Spleen (tissue), 11 donors: ENCODE data around the gene UCK2. TPM values are rescaled to one million over a fixed set of nuclear protein-coding genes. Genes with fewer than 3 reads are reported as not detected.

Source experiments
- DNase-seq: peaks from one replicate; pipeline ENCODE4 v3.0.0-alpha.2; 2020
- H3K27ac ChIP-seq, 8 donors: fragments of 200-600 bp; sonication (generic) in 7 of 8; 1 replicate in 4 of 8; 2 replicates in 4 of 8; pipeline versions ENCODE4 v1.5.0 to v1.8.0; 2016 to 2021; ENCODE audit warnings: inconsistent platforms in 4 of 8, mild to moderate bottlenecking in 4 of 8, moderate library complexity in 1 of 8
- H3K27me3 ChIP-seq, 7 donors: fragments of 200-600 bp; sonication (generic) in 6 of 7; replicated peaks in 1 of 7; 1 replicate in 4 of 7; 2 replicates in 3 of 7; pipeline versions ENCODE4 v1.5.0 to v1.8.0; 2016 to 2021; ENCODE audit warnings: inconsistent platforms in 3 of 7, mild to moderate bottlenecking in 1 of 7
- H3K36me3 ChIP-seq, 6 donors: fragments of 200-600 bp; sonication (generic) in 5 of 6; 1 replicate in 4 of 6; 2 replicates in 2 of 6; pipeline versions ENCODE4 v1.5.0 to v1.8.0; 2016 to 2021; ENCODE audit warnings: inconsistent platforms in 2 of 6
- H3K4me1 ChIP-seq, 6 donors: fragments of 200-600 bp; sonication (generic) in 5 of 6; 1 replicate in 3 of 6; 2 replicates in 3 of 6; pipeline versions ENCODE4 v1.5.0 to v1.8.0; 2016 to 2021; ENCODE audit warnings: inconsistent platforms in 3 of 6
- H3K4me3 ChIP-seq, 8 donors: fragments of 200-600 bp; sonication (generic) in 7 of 8; 1 replicate in 4 of 8; 2 replicates in 4 of 8; pipeline versions ENCODE4 v1.5.0 to v1.8.0; 2016 to 2021; ENCODE audit warnings: inconsistent platforms in 4 of 8, mild to moderate bottlenecking in 4 of 8, moderate library complexity in 2 of 8
- H3K9me3 ChIP-seq, 8 donors: fragments of 200-600 bp; sonication (generic) in 7 of 8; 1 replicate in 4 of 8; 2 replicates in 4 of 8; pipeline versions ENCODE4 v1.5.0 to v1.8.0; 2016 to 2021; ENCODE audit warnings: inconsistent platforms in 4 of 8
- POLR2A ChIP-seq, 3 donors: fragments of 450-650 bp; IDR thresholded peaks; one replicate each; pipeline ENCODE4 v1.5.1; 2017; ENCODE audit warnings: antibody characterized with exemption in 3 of 3, mild to moderate bottlenecking in 1 of 3
- POLR2AphosphoS5 ChIP-seq, 3 donors: sonication (generic); formaldehyde crosslinking; IDR thresholded peaks; one replicate each; pipeline ENCODE4 v1.5.1; 2017; ENCODE audit warnings: antibody characterized with exemption in 3 of 3
- WGBS, 5 donors: extraction: QIAGEN DNeasy Blood & Tissue Kit in 3 of 5; methylation state at CpG; one replicate each; pipeline versions ENCODE4 v1.1.5 to v1.1.7; 2013 to 2018; 5-methylcytosine and 5-hydroxymethylcytosine counted together
- intact Hi-C: fragments of 100-400 bp; cut with DNase I; formaldehyde crosslinking; loops from one replicate; pipeline ENCODE4 v1.15.0; 2023; ENCODE audit warnings: low total_unique reads
- polyA plus RNA-seq, 3 donors: library from polyadenylated mRNA; stranded (reverse); fragments of 200-250 nt; gene quantifications; one replicate each; pipeline ENCODE4 v1.2.1, GENCODE V29; 2013
- total RNA-seq, 7 donors: library from RNA; depleted of rRNA in 3 of 7; stranded (reverse); fragments of >200 nt in 3 of 7; fragmentation: NEBNext Ultra II Directional in 4 of 7; extraction: Animal tissue kit (Norgen Biotek cat#: 25700) in 4 of 7; gene quantifications; one replicate each; pipeline versions ENCODE4 v1.1.0 to v1.2.1, GENCODE V29; 2016 to 2021
- TF ChIP-seq, protein P1 (sequence below), 11 experiments: fragments of 200-600 bp in 7 of 11; fragments of 450-650 bp in 4 of 11; sonication (generic) in 4 of 11; IDR thresholded peaks in 8 of 11; conservative IDR thresholded peaks in 3 of 11; 1 replicate in 7 of 11; 2 replicates in 4 of 11; pipeline versions ENCODE4 v1.4.0 to v1.8.0; 2016 to 2021; ENCODE audit warnings: antibody characterized with exemption in 11 of 11, inconsistent platforms in 4 of 11, mild to moderate bottlenecking in 1 of 11
- donor health status: healthy with polysubstance abuse.
- donor health status: DM: no; HTN: no; CAD: no; lungs with moderate emphysema.
- donor health status: DM: no; HTN: no; CAD: no.
- donor health status: Bipolar disorder and iron deficiency.
- donor health status: healthy.
- donor health status: DM: no; HTN: no; CAD: no.
- donor health status: DM: yes; HTN: yes; CAD: no.

Gene UCK2
- total and polyA plus RNA-seq, 10 donors: 9.8 to 18.3 (median 16.0) TPM

DNA sequence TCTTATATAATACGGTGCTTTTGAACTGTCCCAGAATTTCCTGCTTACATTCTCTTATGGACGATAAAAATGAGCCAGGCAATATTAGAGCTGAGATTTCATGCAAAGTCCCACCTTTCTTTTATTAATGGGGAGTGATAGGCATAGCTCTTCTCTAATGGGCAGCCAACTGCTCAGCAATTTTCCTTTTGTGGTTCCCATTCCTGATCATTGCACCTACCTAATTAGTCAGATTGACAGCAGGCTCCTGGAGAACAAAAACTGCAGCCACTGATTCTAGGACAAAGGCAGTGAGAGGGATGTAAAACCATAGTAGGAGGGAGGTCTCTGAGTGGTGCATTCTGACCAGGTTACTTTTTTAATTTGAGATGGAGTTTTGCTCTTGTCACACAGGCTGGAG, 110.4 kb downstream of the UCK2 start:
- Histone ChIP-seq H3K27ac (no peak overlapping the region), H3K27me3 (peaks cover 0 to 12% (median 0%) of the 10 kb centered on the region in 7 donors), H3K36me3 (no peaks in the 10 kb centered on the region), H3K9me3 (no peaks in the 10 kb centered on the region), H3K4me3 (no peak overlapping the region), H3K4me1 (no peaks in the 10 kb centered on the region)
- 84 to 96% (median 90%) methylated on average over 2 of the region's 2 CpGs for WGBS, 5 donors
- DNase-seq: no peak
- intact Hi-C loops: no loop called here
- no peak for TF ChIP-seq POLR2A (IDR thresholded peaks at IDR 0.05)
- TF ChIP-seq POLR2AphosphoS5 (IDR thresholded peaks at IDR 0.05): no peak
- TF ChIP-seq, protein P1, sequence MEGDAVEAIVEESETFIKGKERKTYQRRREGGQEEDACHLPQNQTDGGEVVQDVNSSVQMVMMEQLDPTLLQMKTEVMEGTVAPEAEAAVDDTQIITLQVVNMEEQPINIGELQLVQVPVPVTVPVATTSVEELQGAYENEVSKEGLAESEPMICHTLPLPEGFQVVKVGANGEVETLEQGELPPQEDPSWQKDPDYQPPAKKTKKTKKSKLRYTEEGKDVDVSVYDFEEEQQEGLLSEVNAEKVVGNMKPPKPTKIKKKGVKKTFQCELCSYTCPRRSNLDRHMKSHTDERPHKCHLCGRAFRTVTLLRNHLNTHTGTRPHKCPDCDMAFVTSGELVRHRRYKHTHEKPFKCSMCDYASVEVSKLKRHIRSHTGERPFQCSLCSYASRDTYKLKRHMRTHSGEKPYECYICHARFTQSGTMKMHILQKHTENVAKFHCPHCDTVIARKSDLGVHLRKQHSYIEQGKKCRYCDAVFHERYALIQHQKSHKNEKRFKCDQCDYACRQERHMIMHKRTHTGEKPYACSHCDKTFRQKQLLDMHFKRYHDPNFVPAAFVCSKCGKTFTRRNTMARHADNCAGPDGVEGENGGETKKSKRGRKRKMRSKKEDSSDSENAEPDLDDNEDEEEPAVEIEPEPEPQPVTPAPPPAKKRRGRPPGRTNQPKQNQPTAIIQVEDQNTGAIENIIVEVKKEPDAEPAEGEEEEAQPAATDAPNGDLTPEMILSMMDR (IDR thresholded peaks at IDR 0.05 in 8 of 11, conservative IDR thresholded peaks at IDR 0.05 in 3 of 11): no peak

DNA sequence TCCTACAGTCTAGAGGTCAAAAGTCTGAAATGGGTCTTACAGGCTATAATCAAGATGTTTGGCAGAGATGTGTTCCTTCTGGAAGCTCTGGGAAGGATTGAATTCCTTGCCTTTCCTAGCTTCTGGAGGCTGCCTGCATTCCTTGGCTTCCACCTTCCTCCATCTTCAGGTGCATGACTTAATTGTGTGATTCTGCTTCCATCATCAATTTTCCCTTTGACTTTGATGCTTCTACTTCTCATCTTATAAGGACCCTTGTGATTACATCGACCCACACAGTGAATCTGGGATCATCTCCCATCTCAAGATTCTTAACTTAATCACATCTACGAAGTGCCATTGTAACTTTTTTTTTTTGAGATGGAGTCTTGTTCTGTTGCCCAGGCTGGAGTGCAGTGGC, 111.4 kb downstream of the UCK2 start:
- Histone ChIP-seq H3K27ac (no peak overlapping the region), H3K9me3 (no peaks in the 10 kb centered on the region), H3K4me1 (no peaks in the 10 kb centered on the region), H3K4me3 (no peak overlapping the region), H3K36me3 (no peaks in the 10 kb centered on the region), H3K27me3 (peaks cover 0 to 12% (median 0%) of the 10 kb centered on the region in 7 donors)
- TF ChIP-seq POLR2AphosphoS5 (IDR thresholded peaks at IDR 0.05) (no peak), POLR2A (IDR thresholded peaks at IDR 0.05) (no peak)
- TF ChIP-seq, protein P1 (IDR thresholded peaks at IDR 0.05 in 8 of 11, conservative IDR thresholded peaks at IDR 0.05 in 3 of 11): no peak
- 78 to 90% (median 87%) methylated on average over 2 of the region's 2 CpGs for WGBS, 5 donors
- no peak for DNase-seq
- intact Hi-C loops: no loop called here

DNA sequence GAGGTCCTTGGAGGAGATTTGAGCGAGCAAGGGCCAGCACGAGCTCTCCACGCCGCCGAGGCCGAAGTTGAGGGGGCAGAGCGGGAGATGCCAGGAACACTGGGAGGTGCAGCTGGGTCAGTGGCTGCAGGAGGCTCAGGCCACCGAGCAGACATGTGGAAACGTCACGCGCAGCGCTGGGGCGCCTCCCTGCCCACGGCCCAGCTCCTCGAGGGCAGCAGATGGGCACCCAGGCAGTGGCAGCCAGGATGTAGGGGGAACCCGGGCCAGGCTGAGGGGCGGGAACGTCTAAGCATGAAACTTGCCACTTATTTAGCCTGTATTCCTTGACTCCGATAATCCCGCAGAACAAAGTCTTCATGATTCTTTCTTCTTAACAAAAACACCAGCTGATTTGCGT, 114.1 kb downstream of the UCK2 start:
- no peak for TF ChIP-seq POLR2AphosphoS5 (IDR thresholded peaks at IDR 0.05)
- TF ChIP-seq POLR2A (IDR thresholded peaks at IDR 0.05): no peak
- TF ChIP-seq, protein P1 (IDR thresholded peaks at IDR 0.05 in 8 of 11, conservative IDR thresholded peaks at IDR 0.05 in 3 of 11): no peak
- 87 to 94% (median 92%) methylated on average over 21 of the region's 21 CpGs for WGBS, 5 donors
- Histone ChIP-seq H3K36me3 (no peaks in the 10 kb centered on the region), H3K4me1 (no peaks in the 10 kb centered on the region), H3K27me3 (peaks cover 0 to 12% (median 0%) of the 10 kb centered on the region in 7 donors), H3K9me3 (no peaks in the 10 kb centered on the region), H3K27ac (no peak overlapping the region), H3K4me3 (no peak overlapping the region)
- DNase-seq: no peak
- intact Hi-C loops: no loop called here

DNA sequence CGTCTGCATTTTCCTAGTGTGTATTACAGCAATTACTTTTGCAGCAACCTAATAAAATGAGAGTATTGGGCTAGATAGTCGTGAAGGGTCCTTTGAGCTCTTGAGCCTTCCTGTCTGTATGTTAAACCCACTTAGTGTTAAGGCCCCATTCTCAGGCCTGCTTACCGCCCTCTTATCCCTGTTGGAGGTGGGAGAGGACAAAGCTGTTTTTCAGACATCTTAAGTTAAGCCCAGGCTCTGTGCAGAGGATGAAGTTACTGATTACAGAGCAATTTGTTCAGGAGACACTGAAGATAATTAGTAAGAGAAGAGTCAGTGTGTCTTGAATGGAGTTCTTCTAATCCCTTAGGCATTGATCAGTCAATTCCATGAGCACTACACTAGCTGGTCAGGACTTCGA, 114.6 kb downstream of the UCK2 start:
- intact Hi-C loops: no loop called here
- Histone ChIP-seq H3K27me3 (peaks cover 0 to 12% (median 0%) of the 10 kb centered on the region in 7 donors), H3K36me3 (no peaks in the 10 kb centered on the region), H3K27ac (no peak overlapping the region), H3K4me1 (no peaks in the 10 kb centered on the region), H3K9me3 (no peaks in the 10 kb centered on the region), H3K4me3 (no peak overlapping the region)
- no peak for TF ChIP-seq POLR2AphosphoS5 (IDR thresholded peaks at IDR 0.05)
- TF ChIP-seq, protein P1 (IDR thresholded peaks at IDR 0.05 in 8 of 11, conservative IDR thresholded peaks at IDR 0.05 in 3 of 11): no peak
- no peak for TF ChIP-seq POLR2A (IDR thresholded peaks at IDR 0.05)
- WGBS, 5 donors: 72 to 78% (median 76%) methylated on average over 4 of the region's 4 CpGs
- DNase-seq: no peak
